Measurements from ENCODE around the gene ST6GAL1.

Gene ST6GAL1

GRCh38 chr3:186935133-186935532, 4.8 kb downstream of the ST6GAL1 start:
- no peak for TF ChIP-seq CTCF (IDR thresholded peaks at IDR 0.05; ENCODE audit: low read depth, low read length)
- H3K4me3 ChIP-seq (ENCODE audit: low read depth, low read length) = no peak overlapping the region

DNA sequence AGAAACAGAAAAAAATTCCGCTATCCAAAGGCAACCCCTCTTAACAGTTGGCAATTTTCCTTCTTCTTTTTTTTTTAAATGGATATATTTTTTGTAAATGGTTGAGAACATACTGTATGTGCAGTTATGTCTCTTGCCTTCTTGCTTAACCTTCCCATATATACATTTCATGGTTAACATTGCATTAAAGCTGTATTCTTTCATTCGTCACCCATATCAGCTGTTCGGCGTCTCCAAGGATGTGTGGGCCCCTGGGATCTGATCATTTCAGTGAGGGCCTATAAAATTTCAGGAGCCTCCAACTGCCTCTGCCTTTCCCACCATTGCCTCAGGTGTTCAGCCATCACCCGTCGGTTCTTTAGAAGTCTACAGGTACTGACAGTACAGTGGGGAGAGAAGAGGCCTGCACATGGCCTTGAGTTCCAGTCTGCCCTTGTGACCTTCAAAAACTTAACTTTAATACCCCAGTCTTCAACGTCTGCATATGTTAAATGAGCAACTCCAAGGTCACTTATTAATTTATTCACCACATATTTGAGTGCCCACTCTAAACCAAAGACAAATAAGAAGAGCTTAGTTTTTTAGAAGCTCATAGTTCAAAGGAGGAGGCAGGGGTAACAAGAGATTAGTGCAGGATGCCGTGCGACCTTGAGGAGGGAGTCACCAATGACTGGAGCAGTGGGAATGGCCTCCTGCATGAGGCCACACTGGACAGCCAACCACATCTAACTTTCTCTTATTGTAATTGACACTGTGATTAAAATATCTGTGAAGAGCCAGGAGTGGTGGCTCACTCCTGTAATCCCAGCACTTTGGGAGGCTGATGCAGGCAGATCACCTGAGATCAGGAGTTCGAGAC, 6.9 kb downstream of the ST6GAL1 start:
- no peak overlapping the region for H3K4me3 ChIP-seq (ENCODE audit: low read depth, low read length)
- no peak for TF ChIP-seq CTCF (IDR thresholded peaks at IDR 0.05; ENCODE audit: low read depth, low read length)

DNA sequence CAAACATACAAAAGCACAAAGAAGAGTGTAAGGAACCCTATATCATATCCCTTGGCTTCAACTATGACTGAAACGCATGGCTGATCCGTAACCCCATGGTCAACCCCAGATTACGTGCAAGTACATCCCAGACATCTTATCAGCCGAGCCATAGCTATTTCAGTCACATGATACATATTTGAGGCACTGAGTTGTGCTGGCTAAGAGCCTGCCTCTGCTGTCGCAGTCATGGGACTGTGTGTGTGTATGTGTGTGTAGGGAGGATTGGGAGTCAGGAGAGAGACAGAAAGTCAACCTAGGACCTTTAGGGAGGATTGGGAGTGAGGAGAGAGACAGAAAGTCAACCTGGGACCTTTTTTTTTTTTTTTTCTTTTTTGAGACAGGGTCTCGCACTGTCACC, 8.4 kb downstream of the ST6GAL1 start:
- no peak overlapping the region for H3K4me3 ChIP-seq (ENCODE audit: low read depth, low read length)
- TF ChIP-seq CTCF (IDR thresholded peaks at IDR 0.05; ENCODE audit: low read depth, low read length) = no peak

DNA sequence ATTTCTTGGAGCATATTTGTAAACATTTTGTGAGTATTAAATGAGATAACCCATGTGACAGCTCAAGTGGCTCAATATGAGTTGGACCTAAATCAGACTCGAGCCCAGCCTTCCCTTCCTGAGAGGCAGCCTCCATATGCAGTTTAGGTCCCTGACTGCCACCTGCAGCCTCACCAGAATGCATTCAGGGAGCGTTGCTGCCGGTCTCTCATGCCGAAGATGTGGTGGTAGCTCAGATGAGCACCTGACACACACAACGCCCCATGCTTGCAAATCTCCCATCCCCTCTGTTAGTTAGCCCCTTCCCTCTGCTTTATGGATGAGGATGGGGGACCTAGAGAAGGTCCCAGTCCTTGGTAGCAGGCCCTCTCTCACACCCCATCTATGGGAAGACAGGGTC, 9.2 kb downstream of the ST6GAL1 start:
- TF ChIP-seq CTCF (IDR thresholded peaks at IDR 0.05; ENCODE audit: low read depth, low read length) = no peak
- no peak overlapping the region for H3K4me3 ChIP-seq (ENCODE audit: low read depth, low read length)

GRCh38 chr3:186940967-186941366, 10.6 kb downstream of the ST6GAL1 start:
- H3K4me3 ChIP-seq (ENCODE audit: low read depth, low read length) = no peak overlapping the region
- no peak for TF ChIP-seq CTCF (IDR thresholded peaks at IDR 0.05; ENCODE audit: low read depth, low read length)

DNA sequence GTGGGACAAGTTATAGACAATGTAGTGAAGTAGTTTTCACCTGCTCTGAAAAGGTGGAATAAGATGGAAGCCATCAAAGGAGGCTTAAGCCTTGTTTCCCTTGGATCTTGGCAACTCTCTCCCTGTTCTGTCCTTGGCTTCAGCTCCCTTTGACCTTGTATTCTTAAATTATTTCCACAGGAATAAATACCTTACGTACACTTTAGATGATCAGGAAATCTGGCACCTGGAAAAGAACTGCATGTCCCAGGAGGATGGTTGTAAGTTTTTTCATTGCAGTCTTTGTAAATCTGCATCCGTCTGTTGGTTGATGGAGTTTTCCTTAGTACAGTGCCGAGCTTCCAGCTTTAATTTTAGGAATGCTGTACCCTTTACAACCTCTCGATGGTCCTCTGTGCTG, 11.8 kb downstream of the ST6GAL1 start:
- no peak for TF ChIP-seq CTCF (IDR thresholded peaks at IDR 0.05; ENCODE audit: low read depth, low read length)
- no peak overlapping the region for H3K4me3 ChIP-seq (ENCODE audit: low read depth, low read length)

DNA sequence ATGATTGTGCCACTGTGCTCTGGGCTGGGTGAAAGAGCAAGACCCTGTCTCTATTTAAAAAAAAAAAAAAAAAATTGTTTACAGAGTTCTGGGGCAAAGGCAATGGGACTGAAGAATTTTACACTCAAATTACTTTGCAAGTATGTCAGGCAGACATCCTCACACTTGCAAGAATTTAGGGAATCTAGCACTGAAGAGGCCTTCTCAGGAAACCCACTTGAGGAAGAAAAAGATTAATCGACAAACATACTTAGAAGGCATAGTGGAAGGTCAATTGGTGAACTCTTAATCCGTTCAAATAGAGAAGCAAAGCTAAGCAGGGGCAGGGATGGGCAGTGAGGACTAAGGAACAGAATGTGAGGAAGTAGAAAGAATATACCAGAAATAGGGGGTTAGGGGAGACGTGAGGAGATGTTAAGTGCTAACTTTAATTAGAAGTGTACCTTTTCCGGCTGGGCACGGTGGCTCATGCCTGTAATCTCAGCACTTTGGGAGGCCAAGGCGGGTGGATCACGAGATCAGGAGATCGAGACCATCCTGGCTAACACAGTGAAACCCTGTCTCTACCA, 15.0 kb downstream of the ST6GAL1 start:
- H3K4me3 ChIP-seq (ENCODE audit: low read depth, low read length) = no peak overlapping the region
- no peak for TF ChIP-seq CTCF (IDR thresholded peaks at IDR 0.05; ENCODE audit: low read depth, low read length)

Data from WI38 (cell line).